ENCODE results near the gene CRHR1.

DNA sequence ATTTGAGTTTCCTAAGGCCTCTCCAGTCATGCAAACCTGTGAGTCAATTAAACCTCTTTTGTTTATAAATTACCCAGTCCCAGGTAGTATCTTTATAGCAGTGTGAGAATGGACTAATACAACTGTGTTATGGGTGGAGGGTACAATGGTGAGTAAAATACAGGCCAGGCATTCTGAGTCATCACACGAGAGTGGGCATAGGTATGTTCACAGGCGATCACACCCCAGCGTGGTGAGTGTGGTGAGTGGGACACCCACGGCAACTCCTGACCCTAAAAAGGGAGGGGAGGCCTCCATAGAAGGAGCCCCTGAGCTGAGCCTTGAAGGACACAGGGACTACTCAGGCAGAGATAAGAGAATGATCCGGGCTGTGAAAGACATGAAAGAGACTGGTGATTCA lies 87.6 kb downstream of the CRHR1 start:
- TF ChIP-seq EP300 (IDR thresholded peaks at IDR 0.05; ENCODE audit: low read depth) (no peak), POLR2A (IDR thresholded peaks at IDR 0.05) (no peak), POLR2AphosphoS5 (IDR thresholded peaks at IDR 0.05) (no peak)
- TF ChIP-seq, protein P1, sequence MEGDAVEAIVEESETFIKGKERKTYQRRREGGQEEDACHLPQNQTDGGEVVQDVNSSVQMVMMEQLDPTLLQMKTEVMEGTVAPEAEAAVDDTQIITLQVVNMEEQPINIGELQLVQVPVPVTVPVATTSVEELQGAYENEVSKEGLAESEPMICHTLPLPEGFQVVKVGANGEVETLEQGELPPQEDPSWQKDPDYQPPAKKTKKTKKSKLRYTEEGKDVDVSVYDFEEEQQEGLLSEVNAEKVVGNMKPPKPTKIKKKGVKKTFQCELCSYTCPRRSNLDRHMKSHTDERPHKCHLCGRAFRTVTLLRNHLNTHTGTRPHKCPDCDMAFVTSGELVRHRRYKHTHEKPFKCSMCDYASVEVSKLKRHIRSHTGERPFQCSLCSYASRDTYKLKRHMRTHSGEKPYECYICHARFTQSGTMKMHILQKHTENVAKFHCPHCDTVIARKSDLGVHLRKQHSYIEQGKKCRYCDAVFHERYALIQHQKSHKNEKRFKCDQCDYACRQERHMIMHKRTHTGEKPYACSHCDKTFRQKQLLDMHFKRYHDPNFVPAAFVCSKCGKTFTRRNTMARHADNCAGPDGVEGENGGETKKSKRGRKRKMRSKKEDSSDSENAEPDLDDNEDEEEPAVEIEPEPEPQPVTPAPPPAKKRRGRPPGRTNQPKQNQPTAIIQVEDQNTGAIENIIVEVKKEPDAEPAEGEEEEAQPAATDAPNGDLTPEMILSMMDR (IDR thresholded peaks at IDR 0.05) = no peak
